HL-60 (cell line): ENCODE data around the gene TFPI.

Experiments used
- DNase-seq, 2 experiments: peaks; one replicate each; pipeline ENCODE4 v3.0.0-alpha.2; 2010 to 2020; ENCODE audit warnings: low read depth in 1 of 2, low spot score in 1 of 2
- H3K27ac ChIP-seq: fragments of 250-450 bp; sonication (Bioruptor Pico); replicated peaks from 2 replicates; pipeline ENCODE4 v1.5.1; 2020; ENCODE audit warnings: mild to moderate bottlenecking, moderate library complexity
- H3K27me3 ChIP-seq: fragments of 250-450 bp; sonication (Bioruptor Pico); 2 replicates; pipeline ENCODE4 v1.5.1; 2021; ENCODE audit warnings: mild to moderate bottlenecking, moderate library complexity; ENCODE audit not compliant: insufficient read depth, poor library complexity, severe bottlenecking
- H3K4me3 ChIP-seq: replicated peaks from 2 replicates; pipeline ENCODE4 v1.5.1; 2011; ENCODE audit warnings: mild to moderate bottlenecking, control low read depth, low read length; ENCODE audit not compliant: insufficient read depth
- GABPA ChIP-seq: IDR thresholded peaks from 2 replicates; pipeline ENCODE4 v1.6.1; 2012; ENCODE audit warnings: low read depth
- POLR2AphosphoS5 ChIP-seq: IDR thresholded peaks from 2 replicates; pipeline ENCODE4 v1.6.1; 2012; ENCODE audit warnings: low read depth
- SPI1 ChIP-seq: IDR thresholded peaks from 2 replicates; pipeline ENCODE4 v1.6.1; 2012; ENCODE audit warnings: low read depth, mild to moderate bottlenecking, borderline replicate concordance
- TF ChIP-seq, protein P1 (sequence below): IDR thresholded peaks from one replicate; pipeline ENCODE4 v1.5.1; 2011; ENCODE audit warnings: low read length, control low read depth, inconsistent platforms; ENCODE audit not compliant: insufficient read depth
- TF ChIP-seq, protein P2 (sequence below): IDR thresholded peaks from 2 replicates; pipeline ENCODE4 v1.6.1; 2012; ENCODE audit warnings: low read depth; ENCODE audit not compliant: insufficient replicate concordance

Gene TFPI

DNA sequence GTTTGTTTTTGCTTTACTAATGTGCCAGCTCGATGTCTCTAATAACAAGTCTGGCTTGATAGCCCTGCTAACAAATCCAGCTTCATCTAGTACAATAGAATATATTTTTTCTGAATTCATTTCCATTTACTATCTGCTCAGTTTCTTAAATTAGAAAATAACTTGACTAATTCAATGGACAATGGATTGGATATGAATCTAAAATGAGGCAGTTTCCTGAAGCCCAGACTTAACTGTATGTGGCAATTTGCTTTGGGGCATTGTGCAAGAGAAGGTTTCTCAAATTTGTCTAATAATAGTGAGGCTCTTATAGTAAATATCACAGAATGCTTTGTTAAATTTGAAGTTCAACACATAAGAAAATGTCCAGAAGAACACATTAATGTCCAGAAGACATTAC lies 132.0 kb downstream of the TFPI start:
- TF ChIP-seq, protein P1, sequence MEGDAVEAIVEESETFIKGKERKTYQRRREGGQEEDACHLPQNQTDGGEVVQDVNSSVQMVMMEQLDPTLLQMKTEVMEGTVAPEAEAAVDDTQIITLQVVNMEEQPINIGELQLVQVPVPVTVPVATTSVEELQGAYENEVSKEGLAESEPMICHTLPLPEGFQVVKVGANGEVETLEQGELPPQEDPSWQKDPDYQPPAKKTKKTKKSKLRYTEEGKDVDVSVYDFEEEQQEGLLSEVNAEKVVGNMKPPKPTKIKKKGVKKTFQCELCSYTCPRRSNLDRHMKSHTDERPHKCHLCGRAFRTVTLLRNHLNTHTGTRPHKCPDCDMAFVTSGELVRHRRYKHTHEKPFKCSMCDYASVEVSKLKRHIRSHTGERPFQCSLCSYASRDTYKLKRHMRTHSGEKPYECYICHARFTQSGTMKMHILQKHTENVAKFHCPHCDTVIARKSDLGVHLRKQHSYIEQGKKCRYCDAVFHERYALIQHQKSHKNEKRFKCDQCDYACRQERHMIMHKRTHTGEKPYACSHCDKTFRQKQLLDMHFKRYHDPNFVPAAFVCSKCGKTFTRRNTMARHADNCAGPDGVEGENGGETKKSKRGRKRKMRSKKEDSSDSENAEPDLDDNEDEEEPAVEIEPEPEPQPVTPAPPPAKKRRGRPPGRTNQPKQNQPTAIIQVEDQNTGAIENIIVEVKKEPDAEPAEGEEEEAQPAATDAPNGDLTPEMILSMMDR, result no peak
- TF ChIP-seq, protein P2, sequence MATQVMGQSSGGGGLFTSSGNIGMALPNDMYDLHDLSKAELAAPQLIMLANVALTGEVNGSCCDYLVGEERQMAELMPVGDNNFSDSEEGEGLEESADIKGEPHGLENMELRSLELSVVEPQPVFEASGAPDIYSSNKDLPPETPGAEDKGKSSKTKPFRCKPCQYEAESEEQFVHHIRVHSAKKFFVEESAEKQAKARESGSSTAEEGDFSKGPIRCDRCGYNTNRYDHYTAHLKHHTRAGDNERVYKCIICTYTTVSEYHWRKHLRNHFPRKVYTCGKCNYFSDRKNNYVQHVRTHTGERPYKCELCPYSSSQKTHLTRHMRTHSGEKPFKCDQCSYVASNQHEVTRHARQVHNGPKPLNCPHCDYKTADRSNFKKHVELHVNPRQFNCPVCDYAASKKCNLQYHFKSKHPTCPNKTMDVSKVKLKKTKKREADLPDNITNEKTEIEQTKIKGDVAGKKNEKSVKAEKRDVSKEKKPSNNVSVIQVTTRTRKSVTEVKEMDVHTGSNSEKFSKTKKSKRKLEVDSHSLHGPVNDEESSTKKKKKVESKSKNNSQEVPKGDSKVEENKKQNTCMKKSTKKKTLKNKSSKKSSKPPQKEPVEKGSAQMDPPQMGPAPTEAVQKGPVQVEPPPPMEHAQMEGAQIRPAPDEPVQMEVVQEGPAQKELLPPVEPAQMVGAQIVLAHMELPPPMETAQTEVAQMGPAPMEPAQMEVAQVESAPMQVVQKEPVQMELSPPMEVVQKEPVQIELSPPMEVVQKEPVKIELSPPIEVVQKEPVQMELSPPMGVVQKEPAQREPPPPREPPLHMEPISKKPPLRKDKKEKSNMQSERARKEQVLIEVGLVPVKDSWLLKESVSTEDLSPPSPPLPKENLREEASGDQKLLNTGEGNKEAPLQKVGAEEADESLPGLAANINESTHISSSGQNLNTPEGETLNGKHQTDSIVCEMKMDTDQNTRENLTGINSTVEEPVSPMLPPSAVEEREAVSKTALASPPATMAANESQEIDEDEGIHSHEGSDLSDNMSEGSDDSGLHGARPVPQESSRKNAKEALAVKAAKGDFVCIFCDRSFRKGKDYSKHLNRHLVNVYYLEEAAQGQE, result no peak
- TF ChIP-seq SPI1 (no peak), GABPA (no peak), POLR2AphosphoS5 (no peak)
- H3K27ac ChIP-seq, result no peak overlapping the region
- no peaks in the 10 kb centered on the region for H3K27me3 ChIP-seq
- no peak overlapping the region for H3K4me3 ChIP-seq
- DNase-seq, result no peak

- H3K27ac ChIP-seq, result no peak overlapping the region
- no peak for TF ChIP-seq POLR2AphosphoS5
- TF ChIP-seq GABPA, result no peak
- TF ChIP-seq, protein P2, result no peak
- TF ChIP-seq, protein P1, result no peak
- no peak for TF ChIP-seq SPI1
- no peak overlapping the region for H3K4me3 ChIP-seq
- H3K27me3 ChIP-seq, result no peaks in the 10 kb centered on the region
- DNase-seq, result no peak
Observed at GRCh38 chr2:187421519-187421918, 132.7 kb downstream of the TFPI start.

DNA sequence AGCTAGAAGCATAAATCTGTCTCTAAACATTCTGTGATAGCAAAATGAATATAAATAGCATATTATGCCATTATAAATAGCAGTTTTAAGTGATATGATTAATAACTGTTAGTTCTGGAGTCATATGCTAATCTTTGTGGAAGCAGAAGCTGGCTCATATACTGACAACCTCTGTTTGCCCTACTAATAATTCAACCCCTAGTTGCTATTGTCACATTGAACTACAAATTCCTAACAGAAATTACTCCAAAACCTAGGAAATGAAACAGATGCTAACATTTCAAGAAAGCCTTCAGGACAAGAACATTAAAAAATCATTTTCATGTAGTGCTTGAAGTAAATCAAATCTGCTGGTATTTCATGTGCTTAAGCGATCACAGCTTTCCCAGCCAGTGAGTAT lies 134.4 kb downstream of the TFPI start:
- H3K27ac ChIP-seq, result no peak overlapping the region
- TF ChIP-seq SPI1 (no peak), POLR2AphosphoS5 (no peak), GABPA (no peak)
- TF ChIP-seq, protein P2, result no peak
- TF ChIP-seq, protein P1, result no peak
- H3K4me3 ChIP-seq, result no peak overlapping the region
- H3K27me3 ChIP-seq, result no peaks in the 10 kb centered on the region
- no peak for DNase-seq
